Adrenal gland (tissue), 12 donors: ENCODE data around the gene STON2. TPM values are rescaled to one million over a fixed set of nuclear protein-coding genes. Genes with fewer than 3 reads are reported as not detected.

Experiments used
- DNase-seq, 7 donors: peaks; one replicate each; pipeline ENCODE4 v3.0.0-alpha.2; 2019 to 2020
- H3K27ac ChIP-seq, 5 donors: fragments of 200-600 bp; sonication (generic) in 4 of 5; 1 replicate in 3 of 5; 2 replicates in 2 of 5; pipeline versions ENCODE4 v1.5.1 to v1.8.0; 2016 to 2020; ENCODE audit warnings: mild to moderate bottlenecking in 1 of 5
- H3K27me3 ChIP-seq: fragments of 200-600 bp; 2 replicates; pipeline ENCODE4 v1.8.0; 2021
- H3K36me3 ChIP-seq, 2 donors: fragments of 200-600 bp; replicated peaks in 1 of 2; 1 replicate in 1 of 2; 2 replicates in 1 of 2; pipeline versions ENCODE4 v1.5.1 to v1.8.0; 2018 to 2022
- H3K4me1 ChIP-seq, 2 donors: fragments of 200-600 bp; replicated peaks in 1 of 2; 1 replicate in 1 of 2; 2 replicates in 1 of 2; pipeline versions ENCODE4 v1.5.1 to v1.8.0; 2018 to 2021
- H3K4me3 ChIP-seq, 4 donors: fragments of 200-600 bp; sonication (generic) in 3 of 4; one replicate each; pipeline ENCODE4 v1.5.1; 2016 to 2018
- H3K9me3 ChIP-seq, 3 donors: fragments of 200-600 bp; sonication (generic) in 1 of 3; replicated peaks in 1 of 3; 1 replicate in 2 of 3; 2 replicates in 1 of 3; pipeline versions ENCODE4 v1.5.1 to v1.8.0; 2016 to 2021
- POLR2A ChIP-seq, 2 donors: fragments of 450-650 bp; IDR thresholded peaks; one replicate each; pipeline ENCODE4 v1.6.1; 2017; ENCODE audit warnings: antibody characterized with exemption in 2 of 2, mild to moderate bottlenecking in 2 of 2, moderate library complexity in 1 of 2
- WGBS, 4 donors: extraction: QIAGEN DNeasy Blood & Tissue Kit in 2 of 4; methylation state at CpG; one replicate each; pipeline versions ENCODE4 v1.1.5 to v1.1.7; 2013 to 2017; 5-methylcytosine and 5-hydroxymethylcytosine counted together
- intact Hi-C, 2 donors: fragments of 100-400 bp; cut with DNase I; formaldehyde crosslinking; loops; one replicate each; pipeline versions ENCODE4 v1.14.1 to v1.15.0; 2022 to 2023
- polyA plus RNA-seq, 3 donors: library from polyadenylated mRNA; stranded (reverse); fragments of 200-250 nt in 2 of 3; fragments of 350-450 nt in 1 of 3; fragmentation: Illumina TruSeq in 1 of 3; extraction: RNeasy Lipid Tissue Mini Kit (QIAGEN cat#74804) in 1 of 3; gene quantifications; one replicate each; pipeline ENCODE4 v1.2.3, GENCODE V29; 2013 to 2014
- total RNA-seq, 9 donors: library from RNA; depleted of rRNA in 4 of 9; stranded (reverse); fragments of >200 nt in 4 of 9; fragments of 120-200 nt in 1 of 9; fragmentation: NEBNext Ultra II Directional in 1 of 9; extraction: Animal tissue kit (Norgen Biotek cat#: 25700) in 1 of 9; gene quantifications; one replicate each; pipeline versions ENCODE4 v1.1.0 to v1.2.4, GENCODE V29; 2013 to 2023
- TF ChIP-seq, protein P1 (sequence below), 6 experiments: fragments of 450-650 bp in 4 of 6; fragments of 200-600 bp in 2 of 6; sonication (generic) in 1 of 6; IDR thresholded peaks; 1 replicate in 5 of 6; 2 replicates in 1 of 6; pipeline versions ENCODE4 v1.5.1 to v1.8.0; 2016 to 2021; ENCODE audit warnings: antibody characterized with exemption in 6 of 6, mild to moderate bottlenecking in 2 of 6, moderate library complexity in 1 of 6
- donor health status: healthy with polysubstance abuse.
- donor health status: Bipolar disorder and iron deficiency.
- donor health status: DM: yes; HTN: yes; CAD: no.
- donor health status: DM: no; HTN: no; CAD: no.
- donor health status: DM: no; HTN: no; CAD: no.
- donor health status: DM: yes; HTN: yes; CAD: no.

Gene STON2
- total and polyA plus RNA-seq, 12 donors, result 0.62 to 15.4 (median 6.7) TPM

- 75 to 88% (median 80%) methylated on average over 2 of the region's 2 CpGs for WGBS, 4 donors
- H3K4me1 ChIP-seq, result no peaks in the 10 kb centered on the region
- TF ChIP-seq, protein P1, sequence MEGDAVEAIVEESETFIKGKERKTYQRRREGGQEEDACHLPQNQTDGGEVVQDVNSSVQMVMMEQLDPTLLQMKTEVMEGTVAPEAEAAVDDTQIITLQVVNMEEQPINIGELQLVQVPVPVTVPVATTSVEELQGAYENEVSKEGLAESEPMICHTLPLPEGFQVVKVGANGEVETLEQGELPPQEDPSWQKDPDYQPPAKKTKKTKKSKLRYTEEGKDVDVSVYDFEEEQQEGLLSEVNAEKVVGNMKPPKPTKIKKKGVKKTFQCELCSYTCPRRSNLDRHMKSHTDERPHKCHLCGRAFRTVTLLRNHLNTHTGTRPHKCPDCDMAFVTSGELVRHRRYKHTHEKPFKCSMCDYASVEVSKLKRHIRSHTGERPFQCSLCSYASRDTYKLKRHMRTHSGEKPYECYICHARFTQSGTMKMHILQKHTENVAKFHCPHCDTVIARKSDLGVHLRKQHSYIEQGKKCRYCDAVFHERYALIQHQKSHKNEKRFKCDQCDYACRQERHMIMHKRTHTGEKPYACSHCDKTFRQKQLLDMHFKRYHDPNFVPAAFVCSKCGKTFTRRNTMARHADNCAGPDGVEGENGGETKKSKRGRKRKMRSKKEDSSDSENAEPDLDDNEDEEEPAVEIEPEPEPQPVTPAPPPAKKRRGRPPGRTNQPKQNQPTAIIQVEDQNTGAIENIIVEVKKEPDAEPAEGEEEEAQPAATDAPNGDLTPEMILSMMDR (IDR thresholded peaks at IDR 0.05), result no peak
- no peak for TF ChIP-seq POLR2A (IDR thresholded peaks at IDR 0.05)
- intact Hi-C loops, result no loop called here
- no peak overlapping the region for H3K27ac ChIP-seq
- H3K27me3 ChIP-seq, result no peaks in the 10 kb centered on the region
- H3K36me3 ChIP-seq, result no peaks in the 10 kb centered on the region
- no peak for DNase-seq
- no peak overlapping the region for H3K4me3 ChIP-seq
- H3K9me3 ChIP-seq, result no peaks in the 10 kb centered on the region
Measured at GRCh38 chr14:81298911-81299310, 101.2 kb downstream of the STON2 start.

DNA sequence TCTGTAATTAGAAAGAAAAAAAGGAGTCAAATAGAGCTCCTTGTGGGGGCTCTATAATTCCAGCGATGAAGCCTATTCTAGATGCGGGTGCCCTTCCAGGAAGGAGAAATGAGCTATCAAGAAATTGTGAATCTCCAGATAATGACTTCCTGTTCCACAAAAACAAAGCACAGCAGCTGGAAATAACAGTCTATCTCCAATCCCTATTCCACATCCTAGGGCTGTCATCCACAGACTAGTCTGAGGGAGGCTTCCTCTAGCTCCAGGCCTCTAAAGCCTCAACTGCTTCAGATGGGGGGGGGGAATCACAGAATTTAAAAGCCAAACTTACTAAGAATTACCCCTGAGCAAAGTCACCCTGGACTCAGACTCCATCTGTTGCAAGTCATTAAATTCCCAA lies 102.0 kb downstream of the STON2 start:
- TF ChIP-seq POLR2A (IDR thresholded peaks at IDR 0.05), result no peak
- TF ChIP-seq, protein P1 (IDR thresholded peaks at IDR 0.05), result no peak
- Histone ChIP-seq H3K27ac (no peak overlapping the region), H3K4me1 (no peaks in the 10 kb centered on the region), H3K27me3 (no peaks in the 10 kb centered on the region), H3K9me3 (no peaks in the 10 kb centered on the region), H3K36me3 (no peaks in the 10 kb centered on the region), H3K4me3 (no peak overlapping the region)
- DNase-seq, result no peak
- WGBS, 4 donors, result 58 to 75% (median 70%) methylated on average over 2 of the region's 2 CpGs
- intact Hi-C loops, result no loop called here

DNA sequence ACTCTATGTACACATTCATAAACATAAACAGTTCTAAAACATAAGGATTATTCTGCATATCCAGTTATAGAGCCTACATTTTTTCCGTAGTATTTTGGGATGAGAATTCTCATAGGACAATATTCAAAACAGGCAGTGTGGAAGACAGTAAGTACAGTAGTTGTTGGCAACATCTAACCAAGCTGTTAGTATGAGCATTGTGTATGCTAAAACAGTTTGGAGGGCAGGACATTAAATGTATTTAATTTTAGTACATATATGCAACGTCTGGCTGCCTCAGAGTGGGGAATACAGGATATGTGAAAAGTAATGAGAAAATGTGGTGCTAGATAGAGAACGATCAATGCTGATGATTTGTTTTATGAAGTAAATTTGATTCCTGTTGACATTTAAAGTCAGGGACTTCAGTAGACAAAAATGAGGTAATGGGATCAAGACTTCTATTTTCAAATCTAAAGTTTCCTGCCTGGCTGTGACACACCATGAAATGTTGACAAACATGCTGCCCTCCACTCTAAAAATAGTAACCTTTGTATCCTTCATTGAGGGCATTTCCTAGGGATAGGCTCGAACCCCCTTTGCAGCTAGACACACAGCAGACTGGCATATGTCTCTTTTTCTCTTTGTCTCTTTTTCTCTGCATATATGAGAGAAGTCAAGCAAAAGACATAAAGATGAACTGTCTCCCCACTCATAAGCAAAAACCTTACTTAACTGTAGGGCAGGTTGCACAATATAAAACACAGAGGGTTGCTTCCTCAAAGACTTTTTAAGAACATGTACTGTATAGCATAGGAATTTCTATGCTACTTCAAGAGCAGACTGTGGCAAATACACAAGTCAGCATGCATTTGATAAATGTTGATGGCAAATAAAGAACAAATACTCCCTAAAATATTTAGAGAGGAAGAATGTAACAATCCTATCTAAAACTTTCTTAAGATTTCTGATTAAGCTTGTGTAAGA lies 103.9 kb downstream of the STON2 start:
- no peaks in the 10 kb centered on the region for H3K9me3 ChIP-seq
- WGBS, 4 donors, result 49 to 65% (median 55%) methylated on average over 4 of the region's 4 CpGs
- no peak overlapping the region for H3K27ac ChIP-seq
- intact Hi-C loops, result no loop called here
- no peaks in the 10 kb centered on the region for H3K27me3 ChIP-seq
- no peak overlapping the region for H3K4me3 ChIP-seq
- no peak for TF ChIP-seq POLR2A (IDR thresholded peaks at IDR 0.05)
- TF ChIP-seq, protein P1 (IDR thresholded peaks at IDR 0.05), result no peak
- H3K4me1 ChIP-seq, result no peaks in the 10 kb centered on the region
- H3K36me3 ChIP-seq, result no peaks in the 10 kb centered on the region
- DNase-seq, result no peak

GRCh38 chr14:81289516-81289915 lies 110.6 kb downstream of the STON2 start:
- no peak for DNase-seq
- Histone ChIP-seq H3K27ac (no peak overlapping the region), H3K4me1 (no peaks in the 10 kb centered on the region), H3K36me3 (no peaks in the 10 kb centered on the region), H3K9me3 (no peaks in the 10 kb centered on the region), H3K4me3 (no peak overlapping the region), H3K27me3 (no peaks in the 10 kb centered on the region)
- intact Hi-C loops, result no loop called here
- 85 to 92% (median 88%) methylated on average over 6 of the region's 6 CpGs for WGBS, 4 donors
- TF ChIP-seq, protein P1 (IDR thresholded peaks at IDR 0.05), result no peak
- no peak for TF ChIP-seq POLR2A (IDR thresholded peaks at IDR 0.05)
